Psoas muscle (tissue), 8 donors: ENCODE measurements around the gene ADAM8. TPM values are rescaled to one million over a fixed set of nuclear protein-coding genes. Genes with fewer than 3 reads are reported as not detected.

Experiments
- ATAC-seq, 4 donors: fragments of 200-7000 bp; cut with Tn5 transposase; one replicate each; pipeline ENCODE4 v1.9.1; 2020; ENCODE audit warnings: moderate library complexity in 3 of 4, mild to moderate bottlenecking in 2 of 4
- DNase-seq, 2 donors: peaks; one replicate each; pipeline ENCODE4 v3.0.0-alpha.2; 2020
- H3K27ac ChIP-seq: fragments of 200-600 bp; one replicate; pipeline ENCODE4 v1.8.0; 2022
- H3K27me3 ChIP-seq, 3 donors: fragments of 200-600 bp in 1 of 3; one replicate each; pipeline versions ENCODE4 v1.6.1 to v1.8.0; 2013 to 2022; ENCODE audit warnings: low read length in 2 of 3, mild to moderate bottlenecking in 2 of 3, moderate library complexity in 1 of 3; ENCODE audit not compliant: insufficient read depth in 3 of 3
- H3K36me3 ChIP-seq, 2 donors: fragments of 200-600 bp in 1 of 2; one replicate each; pipeline versions ENCODE4 v1.6.1 to v1.8.0; 2013 to 2022; ENCODE audit warnings: low read depth in 1 of 2, mild to moderate bottlenecking in 1 of 2, moderate library complexity in 1 of 2; ENCODE audit not compliant: insufficient read depth in 1 of 2
- H3K4me1 ChIP-seq: fragments of 200-600 bp; one replicate; pipeline ENCODE4 v1.8.0; 2022
- H3K4me3 ChIP-seq: fragments of 200-600 bp; one replicate; pipeline ENCODE4 v1.8.0; 2022; ENCODE audit warnings: mild to moderate bottlenecking
- H3K9me3 ChIP-seq: fragments of 200-600 bp; one replicate; pipeline ENCODE4 v1.8.0; 2022
- WGBS, 3 donors: extraction: QIAGEN DNeasy Blood & Tissue Kit; methylation state at CpG; one replicate each; pipeline versions ENCODE4 v1.1.6 to v1.1.7; 2013; 5-methylcytosine and 5-hydroxymethylcytosine counted together
- intact Hi-C, 2 donors: fragments of 100-400 bp; cut with DNase I; formaldehyde crosslinking; loops; one replicate each; pipeline versions ENCODE4 v1.11.0 to v1.14.2; 2022
- polyA plus RNA-seq, 3 donors: library from polyadenylated mRNA; stranded (reverse); fragments of 200-250 nt; gene quantifications; one replicate each; pipeline ENCODE4 v1.2.3, GENCODE V29; 2013
- total RNA-seq, 4 donors: library from RNA; stranded (reverse); fragmentation: NEBNext Ultra II Directional in 2 of 4; extraction: Animal tissue kit (Norgen Biotek cat#: 25700) in 2 of 4; gene quantifications; one replicate each; pipeline versions ENCODE4 v1.2.1 to v1.2.4, GENCODE V29; 2021 to 2023
- TF ChIP-seq, protein P1 (sequence below): fragments of 200-600 bp; IDR thresholded peaks from one replicate; pipeline ENCODE4 v1.8.0; 2022; ENCODE audit warnings: antibody characterized with exemption
- donor health status: healthy with polysubstance abuse.
- donor health status: DM: no; HTN: no; CAD: no; lungs with moderate emphysema.
- donor health status: Bipolar disorder and iron deficiency.
- donor health status: healthy.
- donor health status: DM: yes; HTN: yes; CAD: no.
- donor health status: DM: no; HTN: no; CAD: no.
- donor health status: DM: no; HTN: no; CAD: no.
- donor health status: DM: yes; HTN: yes; CAD: no.

Gene ADAM8
- total and polyA plus RNA-seq, 7 donors: 0.21 to 2.8 (median 2.2) TPM

GRCh38 chr10:133253361-133253955 lies 23.2 kb downstream of the ADAM8 start:
- Histone ChIP-seq H3K9me3 (no peaks in the 10 kb centered on the region), H3K36me3 (no peaks in the 10 kb centered on the region), H3K27ac (no peak overlapping the region), H3K4me1 (peaks cover 9% of the 10 kb centered on the region), H3K27me3 (peaks cover 0 to 15% (median 3%) of the 10 kb centered on the region in 3 donors), H3K4me3 (no peak overlapping the region)
- 84 to 91% (median 90%) methylated on average over 22 of the region's 22 CpGs for WGBS, 3 donors
- DNase-seq (no peak), ATAC-seq (no peak)
- intact Hi-C loops: no loop called here
- TF ChIP-seq, protein P1, sequence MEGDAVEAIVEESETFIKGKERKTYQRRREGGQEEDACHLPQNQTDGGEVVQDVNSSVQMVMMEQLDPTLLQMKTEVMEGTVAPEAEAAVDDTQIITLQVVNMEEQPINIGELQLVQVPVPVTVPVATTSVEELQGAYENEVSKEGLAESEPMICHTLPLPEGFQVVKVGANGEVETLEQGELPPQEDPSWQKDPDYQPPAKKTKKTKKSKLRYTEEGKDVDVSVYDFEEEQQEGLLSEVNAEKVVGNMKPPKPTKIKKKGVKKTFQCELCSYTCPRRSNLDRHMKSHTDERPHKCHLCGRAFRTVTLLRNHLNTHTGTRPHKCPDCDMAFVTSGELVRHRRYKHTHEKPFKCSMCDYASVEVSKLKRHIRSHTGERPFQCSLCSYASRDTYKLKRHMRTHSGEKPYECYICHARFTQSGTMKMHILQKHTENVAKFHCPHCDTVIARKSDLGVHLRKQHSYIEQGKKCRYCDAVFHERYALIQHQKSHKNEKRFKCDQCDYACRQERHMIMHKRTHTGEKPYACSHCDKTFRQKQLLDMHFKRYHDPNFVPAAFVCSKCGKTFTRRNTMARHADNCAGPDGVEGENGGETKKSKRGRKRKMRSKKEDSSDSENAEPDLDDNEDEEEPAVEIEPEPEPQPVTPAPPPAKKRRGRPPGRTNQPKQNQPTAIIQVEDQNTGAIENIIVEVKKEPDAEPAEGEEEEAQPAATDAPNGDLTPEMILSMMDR: no peak

GRCh38 chr10:133252223-133252552 lies 24.5 kb downstream of the ADAM8 start:
- Histone ChIP-seq H3K36me3 (no peaks in the 10 kb centered on the region), H3K27me3 (peaks cover 0 to 28% (median 7%) of the 10 kb centered on the region in 3 donors), H3K4me3 (no peak overlapping the region), H3K4me1 (no peaks in the 10 kb centered on the region), H3K9me3 (no peaks in the 10 kb centered on the region), H3K27ac (no peak overlapping the region)
- ATAC-seq: no peak
- DNase-seq: no peak
- intact Hi-C loops: no loop called here
- 59 to 82% (median 78%) methylated on average over 4 to 12 of the region's 12 CpGs for WGBS, 3 donors
- TF ChIP-seq, protein P1: no peak

GRCh38 chr10:133251388-133252222 lies 25.1 kb downstream of the ADAM8 start:
- TF ChIP-seq, protein P1: no peak
- Histone ChIP-seq H3K4me3 (no peak overlapping the region), H3K27me3 (peaks cover 0 to 33% (median 10%) of the 10 kb centered on the region in 3 donors), H3K27ac (no peak overlapping the region), H3K36me3 (no peaks in the 10 kb centered on the region), H3K4me1 (no peaks in the 10 kb centered on the region), H3K9me3 (no peaks in the 10 kb centered on the region)
- intact Hi-C loops: no loop called here
- WGBS, 3 donors: 48 to 54% (median 50%) methylated on average over 27 to 28 of the region's 28 CpGs
- no peak for ATAC-seq
- no peak for DNase-seq

DNA sequence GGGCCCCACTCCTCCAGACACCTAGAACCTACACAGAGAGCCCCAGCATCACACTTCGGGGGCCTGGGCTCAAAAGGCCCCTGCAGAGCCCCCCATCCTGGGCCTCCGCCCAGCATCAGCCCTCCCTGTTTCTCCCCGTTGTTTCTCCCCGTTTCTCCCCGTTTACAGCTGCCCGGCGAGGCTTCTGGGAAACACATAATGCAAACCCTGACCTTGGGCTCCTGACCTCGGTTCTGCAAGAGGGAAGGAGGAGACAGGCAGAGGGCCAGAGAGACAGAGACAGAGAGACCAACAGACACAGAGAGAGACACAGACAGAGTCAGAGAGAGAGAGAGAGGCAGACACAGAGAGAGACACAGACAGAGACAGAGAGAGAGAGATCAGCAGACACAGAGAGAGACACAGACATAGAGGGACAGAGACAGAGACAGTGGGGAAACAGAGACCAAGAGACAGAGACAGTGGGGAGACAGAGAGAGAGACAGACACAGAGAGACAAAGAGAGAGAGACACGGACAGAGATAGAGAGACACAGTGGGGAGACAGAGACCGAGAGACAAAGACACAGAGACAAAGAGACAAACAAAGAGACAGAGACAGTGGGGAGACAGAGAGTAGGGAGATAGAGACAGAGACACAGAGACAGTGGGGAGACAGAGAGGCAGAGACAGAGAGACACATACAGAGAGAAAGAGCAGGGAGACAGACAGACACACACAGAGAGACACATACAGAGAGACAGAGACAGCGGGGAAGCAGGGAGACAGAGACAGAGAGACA lies 26.5 kb downstream of the ADAM8 start:
- intact Hi-C loops: no loop called here
- no peaks in the 10 kb centered on the region for H3K4me1 ChIP-seq
- H3K4me3 ChIP-seq: no peak overlapping the region
- no peaks in the 10 kb centered on the region for H3K9me3 ChIP-seq
- no peak overlapping the region for H3K27ac ChIP-seq
- ATAC-seq (no peak), DNase-seq (no peak)
- TF ChIP-seq, protein P1: no peak
- WGBS, 3 donors: 37 to 49% (median 47%) methylated on average over 10 to 11 of the region's 11 CpGs
- peaks cover 0 to 47% (median 14%) of the 10 kb centered on the region in 3 donors for H3K27me3 ChIP-seq
- H3K36me3 ChIP-seq: no peaks in the 10 kb centered on the region
